HFFc6 (cell line): ENCODE measurements around the gene ITPR3. TPM values are rescaled to one million over a fixed set of nuclear protein-coding genes. Genes with fewer than 3 reads are reported as not detected.
A peak's percentile ranks its signal among the peaks of the same experiment; 100 is the strongest.

Experiments used
- DNase-seq: peaks from one replicate; pipeline ENCODE4 v3.0.0-alpha.2; 2018
- H3K27ac Mint-ChIP-seq: 2 replicates; pipeline ENCODE4 v1.8.0; 2020; ENCODE audit warnings: mild to moderate bottlenecking, mixed read lengths
- H3K27me3 Mint-ChIP-seq: 2 replicates; pipeline ENCODE4 v1.8.0; 2021; ENCODE audit warnings: mild to moderate bottlenecking, moderate library complexity, mixed read lengths; ENCODE audit not compliant: insufficient read depth
- H3K36me3 Mint-ChIP-seq: 2 replicates; pipeline ENCODE4 v1.8.0; 2021; ENCODE audit warnings: low read depth, mixed read lengths
- H3K4me1 Mint-ChIP-seq: 2 replicates; pipeline ENCODE4 v1.8.0; 2020; ENCODE audit warnings: low read depth, mixed read lengths
- H3K4me3 Mint-ChIP-seq: 2 replicates; pipeline ENCODE4 v1.8.0; 2020; ENCODE audit warnings: mild to moderate bottlenecking, moderate library complexity, mixed read lengths
- H3K9me3 Mint-ChIP-seq: 2 replicates; pipeline ENCODE4 v1.8.0; 2020; ENCODE audit warnings: mild to moderate bottlenecking, mixed read lengths
- CTCF ChIP-seq: fragments of 200-600 bp; sonication (generic); IDR thresholded peaks from 2 replicates; pipeline ENCODE4 v1.5.0; 2021; ENCODE audit warnings: antibody characterized with exemption, mild to moderate bottlenecking
- total RNA-seq, 6 experiments: library from RNA; stranded (reverse); fragmentation: NEBNext Ultra II Directional; extraction: Animal tissue kit (Norgen Biotek cat#: 25700); gene quantifications; 2 replicates in 1 of 6; 3 replicates in 5 of 6; pipeline ENCODE4 v1.2.3, GENCODE V29; 2021

The ITPR3 gene
- total RNA-seq, 6 experiments from 2014 or later, result 20.2 to 30.3 (median 26.9) TPM

DNA sequence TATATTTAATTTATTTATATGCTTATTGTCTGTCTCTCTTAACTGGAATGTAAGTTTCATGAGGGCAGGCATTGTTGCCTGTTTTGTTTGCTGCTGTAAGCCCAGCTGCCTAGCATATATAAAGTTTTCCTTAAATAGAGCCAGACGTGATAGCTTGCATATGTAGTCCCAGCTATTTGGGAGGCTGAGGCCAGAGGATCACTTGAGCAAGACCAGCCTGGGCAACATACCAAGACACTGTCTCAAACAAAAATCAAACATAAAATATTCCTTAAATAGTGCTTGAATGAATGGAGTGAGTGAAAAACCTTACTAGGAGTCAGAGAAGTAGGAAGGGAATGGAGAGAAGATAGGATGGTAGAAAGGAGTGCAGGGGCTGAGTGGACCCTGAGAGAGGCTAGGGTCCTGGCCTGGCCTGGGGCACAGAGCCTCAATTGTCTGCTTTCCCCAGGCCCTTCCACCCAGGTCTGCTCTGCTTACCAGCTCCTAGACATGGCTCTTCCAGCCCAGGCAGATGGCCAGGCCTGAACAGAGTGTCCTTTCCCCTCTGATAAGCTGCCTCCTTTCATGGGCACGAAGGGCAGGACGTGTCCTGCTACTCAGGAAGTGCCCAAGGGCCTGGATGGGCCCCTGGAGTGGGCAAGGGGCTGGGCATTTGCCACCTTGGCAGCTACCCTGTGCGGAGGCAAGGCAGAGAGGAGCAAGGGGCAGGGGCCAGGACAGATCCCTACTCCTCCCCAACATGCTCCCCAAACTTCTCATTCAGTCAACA is 23.4 kb upstream of the ITPR3 start:
- peaks cover 9% of the 10 kb centered on the region; the same call in 1 of the 2 replicates for H3K9me3 Mint-ChIP-seq
- TF ChIP-seq CTCF, result no peak
- DNase-seq, result no peak
- H3K36me3 Mint-ChIP-seq, result peaks cover 5% of the 10 kb centered on the region; the same call in 1 of the 2 replicates
- no peaks in the 10 kb centered on the region; the same call in 1 of the 2 replicates for H3K27me3 Mint-ChIP-seq
- H3K27ac Mint-ChIP-seq, result no peak overlapping the region
- no peak overlapping the region for H3K4me3 Mint-ChIP-seq
- peaks cover 7% of the 10 kb centered on the region; the same call in 1 of the 2 replicates for H3K4me1 Mint-ChIP-seq

DNA sequence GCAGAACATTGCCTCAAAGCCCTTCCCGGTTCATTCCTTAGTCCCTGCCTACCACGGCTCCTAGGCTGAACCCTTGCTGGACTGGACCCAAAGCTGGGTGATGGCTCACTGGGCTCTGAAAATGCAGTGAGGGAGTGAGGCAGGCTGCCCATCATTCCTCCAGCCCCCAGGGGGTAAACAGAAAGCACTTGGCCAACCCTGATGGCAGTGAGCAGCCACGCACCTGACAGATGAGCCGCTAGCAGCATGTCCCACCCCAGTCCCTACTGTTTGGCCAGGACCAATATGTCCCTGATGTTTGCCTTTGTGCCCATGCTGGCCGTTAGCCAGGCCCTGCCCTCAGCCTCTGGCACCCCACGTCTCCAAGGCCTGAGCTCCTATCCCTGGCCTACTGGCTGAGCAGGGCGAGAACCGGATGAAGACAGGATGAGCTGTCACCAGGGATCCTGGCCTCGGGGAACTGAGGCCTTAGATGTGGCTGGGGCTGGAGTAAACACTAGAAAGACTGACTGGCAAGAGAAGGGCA is 21.6 kb upstream of the ITPR3 start:
- Mint-ChIP-seq H3K4me1 (peaks cover 7% of the 10 kb centered on the region; the same call in 1 of the 2 replicates), H3K27me3 (no peaks in the 10 kb centered on the region), H3K4me3 (no peak overlapping the region), H3K9me3 (peaks cover 16% of the 10 kb centered on the region), H3K36me3 (peaks cover 11% of the 10 kb centered on the region), H3K27ac (no peak overlapping the region)
- no peak for DNase-seq
- no peak for TF ChIP-seq CTCF

- DNase-seq, result no peak
- H3K9me3 Mint-ChIP-seq, result peaks cover 26% of the 10 kb centered on the region
- H3K36me3 Mint-ChIP-seq, result peaks cover 15% of the 10 kb centered on the region
- no peak for TF ChIP-seq CTCF
- peaks cover 2% of the 10 kb centered on the region; the same call in 1 of the 2 replicates for H3K27me3 Mint-ChIP-seq
- no peak overlapping the region for H3K27ac Mint-ChIP-seq
- H3K4me3 Mint-ChIP-seq, result no peak overlapping the region
- peaks cover 11% of the 10 kb centered on the region for H3K4me1 Mint-ChIP-seq
Observed at GRCh38 chr6:33600761-33601160, 20.4 kb upstream of the ITPR3 start.

- Mint-ChIP-seq H3K27ac (no peak overlapping the region), H3K9me3 (peaks cover 26% of the 10 kb centered on the region), H3K36me3 (peaks cover 15% of the 10 kb centered on the region), H3K4me1 (peaks cover 11% of the 10 kb centered on the region), H3K27me3 (peaks cover 2% of the 10 kb centered on the region; the same call in 1 of the 2 replicates), H3K4me3 (no peak overlapping the region)
- no peak for TF ChIP-seq CTCF
- no peak for DNase-seq
Observed at GRCh38 chr6:33602180-33602579, 18.9 kb upstream of the ITPR3 start.

DNA sequence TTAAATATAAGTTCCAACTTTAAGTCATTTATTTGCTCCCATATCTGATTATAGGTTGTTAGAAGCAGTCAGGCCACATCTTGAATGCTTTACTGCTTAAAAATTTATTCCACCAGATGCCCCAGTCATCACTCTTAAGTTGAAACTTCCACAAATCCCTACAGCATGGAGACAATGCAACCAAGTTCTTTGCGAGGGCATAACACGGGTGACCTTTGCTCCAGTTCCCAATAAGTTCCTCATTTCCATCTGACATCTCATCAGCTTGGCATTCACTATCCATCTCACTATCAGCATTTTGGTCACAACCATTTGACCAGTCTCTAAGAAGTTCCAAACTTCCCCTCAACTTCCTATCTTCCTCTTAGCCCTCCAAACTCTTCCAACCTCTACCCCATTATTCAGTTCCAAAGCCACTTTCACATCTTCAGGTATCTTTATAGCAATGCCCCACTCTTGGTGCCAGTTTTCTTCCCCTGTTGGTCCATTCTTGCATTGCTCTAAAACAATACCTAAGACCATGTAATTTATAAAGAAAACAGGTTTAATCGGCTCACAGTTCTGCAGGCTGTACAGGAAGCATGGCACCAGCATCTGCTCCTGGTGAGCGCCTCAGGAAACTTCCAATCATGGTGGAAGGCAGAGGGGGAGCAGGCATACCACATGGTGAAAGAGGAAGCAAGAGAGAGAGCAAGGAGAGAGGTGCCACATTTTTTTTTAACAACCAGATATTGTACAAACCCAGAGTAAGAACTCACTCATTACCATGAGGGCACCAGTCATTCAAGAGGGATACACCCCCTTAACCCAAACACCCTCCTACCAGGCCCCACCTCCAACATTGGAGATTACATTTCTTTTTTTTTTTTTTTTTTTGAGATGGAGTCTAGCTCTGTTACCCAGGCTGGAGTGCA is 15.9 kb upstream of the ITPR3 start:
- peaks cover 35% of the 10 kb centered on the region for H3K4me1 Mint-ChIP-seq
- DNase-seq, result peak; percentile 43
- H3K27ac Mint-ChIP-seq, result peak overlapping the region; percentile 36
- no peak; the same call in 1 of the 2 replicates for TF ChIP-seq CTCF
- H3K27me3 Mint-ChIP-seq, result peaks cover 9% of the 10 kb centered on the region; the same call in 1 of the 2 replicates
- peak overlapping the region; percentile 0; the same call in 1 of the 2 replicates for H3K4me3 Mint-ChIP-seq
- H3K36me3 Mint-ChIP-seq, result peaks cover 15% of the 10 kb centered on the region
- H3K9me3 Mint-ChIP-seq, result peaks cover 26% of the 10 kb centered on the region
